ENCODE data around the gene LMAN1L. TPM values are rescaled to one million over a fixed set of nuclear protein-coding genes. Genes with fewer than 3 reads are reported as not detected.

Gene LMAN1L
- total RNA-seq = not detected in 2 replicates
- polyA plus RNA-seq = not detected in 2 replicates

- Histone ChIP-seq H3K9me3 (ENCODE audit: low read depth) (no peaks in the 10 kb centered on the region), H3K27me3 (no peaks in the 10 kb centered on the region), H3K4me3 (no peak within 1 kb of the TSS), H3K79me2 (no peaks in the 10 kb centered on the region), H3K27ac (no peak within 1 kb of the TSS), H3K36me3 (replicated peaks; ENCODE audit: insufficient read depth, low read depth) (no peaks in the 10 kb centered on the region), H4K20me1 (ENCODE audit: insufficient read depth, poor library complexity, severe bottlenecking) (no peaks in the 10 kb centered on the region), H2AFZ (no peak within 1 kb of the TSS), H3K4me2 (no peak within 1 kb of the TSS), H3K9me2 (replicated peaks; ENCODE audit: insufficient read depth) (no peaks in the 10 kb centered on the region), H3K4me1 (ENCODE audit: insufficient read depth) (no peaks in the 10 kb centered on the region)
- no peak for DNase-seq (ENCODE audit: low spot score)
- TF ChIP-seq EZH2phosphoT487 (IDR thresholded peaks at IDR 0.05; ENCODE audit: low read depth, severe bottlenecking, unreplicated experiment) (no peak), CTCF (IDR thresholded peaks at IDR 0.05; ENCODE audit: poor library complexity) (no peak), EZH2 (IDR thresholded peaks at IDR 0.05; ENCODE audit: borderline replicate concordance) (no peak)
- 84% methylated on average over 12 of the region's 12 CpGs for WGBS (ENCODE audit: low lambda C conversion rate, missing lambda C conversion rate)
Observed at GRCh38 chr15:74812533-74812932, at the start of gene LMAN1L. TSS of gene LMAN1L (plus strand) at chr15:74812835. CDS start at chr15:74812855, 20 bp downstream.

GRCh38 chr15:74763416-74763815 lies 49.2 kb upstream of the LMAN1L start:
- H3K4me2 ChIP-seq = no peak overlapping the region
- H3K27ac ChIP-seq = no peak overlapping the region
- no peaks in the 10 kb centered on the region for H3K9me2 ChIP-seq (replicated peaks; ENCODE audit: insufficient read depth)
- H3K4me3 ChIP-seq = no peak overlapping the region
- H3K4me1 ChIP-seq (ENCODE audit: insufficient read depth) = no peaks in the 10 kb centered on the region
- H4K20me1 ChIP-seq (ENCODE audit: insufficient read depth, poor library complexity, severe bottlenecking) = no peaks in the 10 kb centered on the region
- H3K36me3 ChIP-seq (replicated peaks; ENCODE audit: insufficient read depth, low read depth) = no peaks in the 10 kb centered on the region
- H2AFZ ChIP-seq = no peak overlapping the region
- no peaks in the 10 kb centered on the region for H3K27me3 ChIP-seq
- DNase-seq (ENCODE audit: low spot score) = peak; percentile 29
- H3K9me3 ChIP-seq (ENCODE audit: low read depth) = no peaks in the 10 kb centered on the region
- no peaks in the 10 kb centered on the region for H3K79me2 ChIP-seq
- no peak for TF ChIP-seq CTCF (IDR thresholded peaks at IDR 0.05; ENCODE audit: poor library complexity)
- TF ChIP-seq EZH2phosphoT487 (IDR thresholded peaks at IDR 0.05; ENCODE audit: low read depth, severe bottlenecking, unreplicated experiment) = no peak
- TF ChIP-seq EZH2 (IDR thresholded peaks at IDR 0.05; ENCODE audit: borderline replicate concordance) = no peak
- WGBS (ENCODE audit: low lambda C conversion rate, missing lambda C conversion rate) = 78% methylated on average over 15 of the region's 15 CpGs

- Histone ChIP-seq H3K9me2 (replicated peaks; ENCODE audit: insufficient read depth) (no peaks in the 10 kb centered on the region), H3K4me2 (no peak overlapping the region), H3K9me3 (ENCODE audit: low read depth) (no peaks in the 10 kb centered on the region), H3K4me3 (no peak overlapping the region), H3K27ac (no peak overlapping the region), H4K20me1 (ENCODE audit: insufficient read depth, poor library complexity, severe bottlenecking) (no peaks in the 10 kb centered on the region), H2AFZ (no peak overlapping the region), H3K36me3 (replicated peaks; ENCODE audit: insufficient read depth, low read depth) (no peaks in the 10 kb centered on the region), H3K79me2 (no peaks in the 10 kb centered on the region), H3K27me3 (no peaks in the 10 kb centered on the region), H3K4me1 (ENCODE audit: insufficient read depth) (no peaks in the 10 kb centered on the region)
- WGBS (ENCODE audit: low lambda C conversion rate, missing lambda C conversion rate) = 97% methylated on average over 14 of the region's 14 CpGs
- TF ChIP-seq EZH2phosphoT487 (IDR thresholded peaks at IDR 0.05; ENCODE audit: low read depth, severe bottlenecking, unreplicated experiment) = no peak
- TF ChIP-seq EZH2 (IDR thresholded peaks at IDR 0.05; ENCODE audit: borderline replicate concordance) = no peak
- no peak for TF ChIP-seq CTCF (IDR thresholded peaks at IDR 0.05; ENCODE audit: poor library complexity)
- no peak for DNase-seq (ENCODE audit: low spot score)
Observed at GRCh38 chr15:74767167-74768098, 45.2 kb upstream of the LMAN1L start.
